Vagina (tissue), 2 donors: Measurements from ENCODE around the gene NHSL2. TPM values are rescaled to one million over a fixed set of nuclear protein-coding genes. Genes with fewer than 3 reads are reported as not detected.

Source experiments
- DNase-seq, 2 donors: peaks; one replicate each; pipeline ENCODE4 v3.0.0-alpha.2; 2017; ENCODE audit errors: extremely low spot score in 2 of 2
- H3K27ac ChIP-seq: fragments of 200-600 bp; sonication (generic); one replicate; pipeline ENCODE4 v1.5.1; 2019
- H3K27me3 ChIP-seq: fragments of 200-600 bp; sonication (generic); one replicate; pipeline ENCODE4 v1.5.1; 2019
- H3K36me3 ChIP-seq, 2 donors: fragments of 200-600 bp; sonication (generic); one replicate each; pipeline ENCODE4 v1.5.1; 2017 to 2019
- H3K4me1 ChIP-seq: fragments of 200-600 bp; sonication (generic); one replicate; pipeline ENCODE4 v1.5.1; 2019
- H3K4me3 ChIP-seq, 2 donors: fragments of 200-600 bp; sonication (generic); 1 replicate in 1 of 2; 2 replicates in 1 of 2; pipeline ENCODE4 v1.5.1; 2016 to 2019
- H3K9me3 ChIP-seq: fragments of 200-600 bp; sonication (generic); one replicate; pipeline ENCODE4 v1.5.1; 2019
- POLR2A ChIP-seq, 2 donors: fragments of 450-650 bp; IDR thresholded peaks; one replicate each; pipeline ENCODE4 v1.6.1; 2017; ENCODE audit warnings: antibody characterized with exemption in 2 of 2, mild to moderate bottlenecking in 2 of 2, moderate library complexity in 2 of 2
- POLR2AphosphoS5 ChIP-seq, 2 donors: sonication (generic); formaldehyde crosslinking; IDR thresholded peaks; one replicate each; pipeline ENCODE4 v1.9.0; 2017; ENCODE audit warnings: antibody characterized with exemption in 2 of 2, mild to moderate bottlenecking in 2 of 2, low read depth in 1 of 2; ENCODE audit not compliant: insufficient read depth in 1 of 2
- intact Hi-C: fragments of 100-400 bp; cut with DNase I; formaldehyde crosslinking; loops from one replicate; pipeline ENCODE4 v1.15.1; 2023
- total RNA-seq: library from RNA; depleted of rRNA; stranded (reverse); fragments of >200 nt; gene quantifications from one replicate; pipeline ENCODE4 v1.2.3, GENCODE V29; 2016
- TF ChIP-seq, protein P1 (sequence below), 3 experiments: fragments of 450-650 bp in 2 of 3; fragments of 200-600 bp in 1 of 3; sonication (generic) in 1 of 3; IDR thresholded peaks; one replicate each; pipeline ENCODE4 v1.5.1; 2017 to 2019; ENCODE audit warnings: antibody characterized with exemption in 3 of 3, mild to moderate bottlenecking in 2 of 3, moderate library complexity in 2 of 3

NHSL2 gene
- total RNA-seq, 1 donor from 2014 or later = 12.3 TPM

DNA sequence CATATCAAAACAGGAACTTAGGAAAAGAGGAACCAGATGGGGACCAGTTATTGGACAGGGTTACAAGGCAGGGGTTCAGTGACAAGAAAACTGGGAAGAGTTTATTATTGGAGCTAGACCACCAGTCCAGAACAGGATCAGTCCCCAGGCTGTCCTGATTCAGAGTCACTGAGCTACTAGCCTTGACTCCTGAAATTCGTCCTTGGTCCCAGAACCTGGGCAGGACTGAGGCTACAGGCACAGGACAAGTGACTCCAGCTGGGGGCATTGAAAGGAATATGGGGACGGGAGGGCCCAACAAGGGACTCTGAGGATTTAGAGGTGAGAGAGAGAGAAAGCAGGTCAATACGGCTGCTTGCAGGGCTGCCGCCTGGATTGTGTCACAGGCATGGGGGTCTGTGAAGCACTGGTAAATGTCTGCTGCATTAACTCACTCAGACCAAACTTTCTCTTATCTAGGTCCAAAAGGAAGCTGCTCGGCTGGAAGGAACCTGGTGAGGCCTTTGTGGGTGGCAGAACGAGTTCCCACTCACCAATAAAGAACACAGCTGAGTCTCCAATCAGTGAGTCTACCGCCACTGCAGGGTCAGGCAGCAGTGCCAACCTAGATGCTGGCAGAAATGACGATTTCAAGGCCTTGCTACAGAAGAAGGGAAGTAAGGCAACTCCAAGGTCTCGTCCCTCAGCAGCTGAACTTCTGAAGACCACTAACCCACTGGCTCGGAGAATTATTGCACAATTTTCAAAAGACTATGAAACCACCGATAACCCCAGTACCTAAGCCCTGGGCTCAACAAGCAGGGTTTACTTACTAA, 232.4 kb downstream of the NHSL2 start:
- TF ChIP-seq, protein P1, sequence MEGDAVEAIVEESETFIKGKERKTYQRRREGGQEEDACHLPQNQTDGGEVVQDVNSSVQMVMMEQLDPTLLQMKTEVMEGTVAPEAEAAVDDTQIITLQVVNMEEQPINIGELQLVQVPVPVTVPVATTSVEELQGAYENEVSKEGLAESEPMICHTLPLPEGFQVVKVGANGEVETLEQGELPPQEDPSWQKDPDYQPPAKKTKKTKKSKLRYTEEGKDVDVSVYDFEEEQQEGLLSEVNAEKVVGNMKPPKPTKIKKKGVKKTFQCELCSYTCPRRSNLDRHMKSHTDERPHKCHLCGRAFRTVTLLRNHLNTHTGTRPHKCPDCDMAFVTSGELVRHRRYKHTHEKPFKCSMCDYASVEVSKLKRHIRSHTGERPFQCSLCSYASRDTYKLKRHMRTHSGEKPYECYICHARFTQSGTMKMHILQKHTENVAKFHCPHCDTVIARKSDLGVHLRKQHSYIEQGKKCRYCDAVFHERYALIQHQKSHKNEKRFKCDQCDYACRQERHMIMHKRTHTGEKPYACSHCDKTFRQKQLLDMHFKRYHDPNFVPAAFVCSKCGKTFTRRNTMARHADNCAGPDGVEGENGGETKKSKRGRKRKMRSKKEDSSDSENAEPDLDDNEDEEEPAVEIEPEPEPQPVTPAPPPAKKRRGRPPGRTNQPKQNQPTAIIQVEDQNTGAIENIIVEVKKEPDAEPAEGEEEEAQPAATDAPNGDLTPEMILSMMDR (IDR thresholded peaks at IDR 0.05) = no peak
- TF ChIP-seq POLR2AphosphoS5 (IDR thresholded peaks at IDR 0.05; ENCODE audit: insufficient read depth in 1 of 2, low read depth in 1 of 2) (no peak), POLR2A (IDR thresholded peaks at IDR 0.05) (no peak)
- H3K4me3 ChIP-seq = no peak overlapping the region
- no peaks in the 10 kb centered on the region for H3K36me3 ChIP-seq
- no peaks in the 10 kb centered on the region for H3K4me1 ChIP-seq
- intact Hi-C loops = no loop called here
- H3K27me3 ChIP-seq = no peaks in the 10 kb centered on the region
- DNase-seq = no peak
- H3K27ac ChIP-seq = no peak overlapping the region
- H3K9me3 ChIP-seq = no peaks in the 10 kb centered on the region

DNA sequence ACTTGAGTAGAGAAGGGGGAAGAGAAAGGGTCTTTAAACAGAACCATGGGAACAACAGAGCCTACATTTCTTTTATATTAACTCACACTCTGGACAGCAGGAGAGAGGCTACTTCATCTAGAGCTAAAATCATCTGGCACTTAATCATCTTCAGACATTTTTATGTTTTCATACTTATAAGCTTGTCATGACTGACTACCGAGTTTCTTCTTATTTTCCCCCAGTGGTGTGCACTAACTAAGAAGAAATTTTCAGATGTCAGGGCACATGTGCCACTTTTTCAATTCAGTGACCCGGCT, 232.9 kb downstream of the NHSL2 start:
- Histone ChIP-seq H3K36me3 (no peaks in the 10 kb centered on the region), H3K27ac (no peak overlapping the region), H3K4me3 (no peak overlapping the region), H3K27me3 (no peaks in the 10 kb centered on the region), H3K4me1 (no peaks in the 10 kb centered on the region), H3K9me3 (no peaks in the 10 kb centered on the region)
- TF ChIP-seq, protein P1 (IDR thresholded peaks at IDR 0.05) = no peak
- TF ChIP-seq POLR2AphosphoS5 (IDR thresholded peaks at IDR 0.05; ENCODE audit: insufficient read depth in 1 of 2, low read depth in 1 of 2) = no peak
- DNase-seq = no peak
- intact Hi-C loops = no loop called here

DNA sequence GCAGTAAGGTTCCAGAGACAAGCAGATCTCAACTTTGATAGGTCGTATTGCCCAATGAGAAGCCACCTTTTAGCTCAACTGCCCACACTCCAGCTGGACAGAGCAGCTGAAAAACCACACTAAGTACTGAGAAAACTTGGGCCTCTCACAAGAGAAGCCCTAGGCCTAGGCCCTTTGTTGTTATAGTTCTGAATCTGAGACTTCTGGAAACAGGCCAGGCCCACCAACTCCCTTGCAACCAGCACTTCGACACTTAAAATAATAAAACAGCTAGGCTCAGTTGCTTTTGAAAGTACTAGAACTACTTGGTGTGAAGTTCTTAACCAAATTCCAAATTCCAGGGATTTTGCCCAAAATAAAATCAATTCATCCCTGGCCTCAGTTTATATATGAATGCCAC, 234.5 kb downstream of the NHSL2 start:
- DNase-seq = no peak
- no peaks in the 10 kb centered on the region for H3K4me1 ChIP-seq
- H3K27me3 ChIP-seq = no peaks in the 10 kb centered on the region
- intact Hi-C loops = no loop called here
- H3K9me3 ChIP-seq = no peaks in the 10 kb centered on the region
- H3K27ac ChIP-seq = no peak overlapping the region
- no peak for TF ChIP-seq POLR2A (IDR thresholded peaks at IDR 0.05)
- TF ChIP-seq POLR2AphosphoS5 (IDR thresholded peaks at IDR 0.05; ENCODE audit: insufficient read depth in 1 of 2, low read depth in 1 of 2) = no peak
- TF ChIP-seq, protein P1 (IDR thresholded peaks at IDR 0.05) = no peak
- H3K36me3 ChIP-seq = no peaks in the 10 kb centered on the region
- H3K4me3 ChIP-seq = no peak overlapping the region

DNA sequence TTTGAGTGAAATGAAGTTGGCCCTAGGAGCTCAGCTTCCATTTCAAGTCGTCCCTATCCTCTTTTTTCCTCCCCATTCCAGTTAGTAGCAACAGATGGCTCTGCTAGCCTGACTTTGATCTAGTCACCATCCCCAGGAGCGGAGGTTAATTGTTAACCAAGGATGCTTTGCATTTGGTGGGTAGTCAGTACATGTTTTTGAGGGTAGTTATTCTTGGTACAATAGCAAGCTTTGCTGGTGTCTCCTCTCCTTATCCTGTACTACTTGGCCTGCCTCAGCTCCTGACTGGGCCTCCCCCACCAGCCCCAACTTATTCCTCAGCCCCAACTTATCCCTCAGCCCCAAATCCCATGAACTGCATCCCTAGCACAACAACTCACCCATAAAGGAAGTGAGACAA, 235.9 kb downstream of the NHSL2 start:
- TF ChIP-seq POLR2A (IDR thresholded peaks at IDR 0.05) (no peak), POLR2AphosphoS5 (IDR thresholded peaks at IDR 0.05; ENCODE audit: insufficient read depth in 1 of 2, low read depth in 1 of 2) (no peak)
- no peak for DNase-seq
- H3K36me3 ChIP-seq = no peaks in the 10 kb centered on the region
- no peak overlapping the region for H3K4me3 ChIP-seq
- intact Hi-C loops = no loop called here
- no peaks in the 10 kb centered on the region for H3K4me1 ChIP-seq
- H3K27me3 ChIP-seq = no peaks in the 10 kb centered on the region
- H3K9me3 ChIP-seq = no peaks in the 10 kb centered on the region
- H3K27ac ChIP-seq = no peak overlapping the region

DNA sequence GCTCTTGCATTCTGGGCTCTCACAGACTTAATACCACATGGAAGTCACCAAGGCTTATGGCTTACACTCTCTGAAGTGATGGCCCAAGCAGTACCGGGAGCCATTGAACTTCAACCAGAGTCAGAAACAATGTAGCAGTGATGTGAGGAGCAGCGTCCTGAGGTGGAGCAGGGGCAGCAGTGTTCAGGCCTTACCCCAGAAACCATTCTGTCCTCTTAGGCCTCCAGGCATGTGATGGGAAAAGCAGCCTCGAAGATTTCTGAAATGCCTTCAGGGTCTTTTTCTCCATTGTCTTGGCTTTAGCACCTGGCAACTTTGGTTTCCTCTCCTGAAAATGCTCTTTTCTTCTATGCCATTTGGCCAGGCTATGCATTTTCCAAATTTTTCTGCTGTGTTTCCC, 248.1 kb downstream of the NHSL2 start:
- Histone ChIP-seq H3K36me3 (no peaks in the 10 kb centered on the region), H3K27me3 (no peaks in the 10 kb centered on the region), H3K4me3 (no peak overlapping the region), H3K4me1 (no peaks in the 10 kb centered on the region), H3K27ac (no peak overlapping the region), H3K9me3 (no peaks in the 10 kb centered on the region)
- intact Hi-C loops = no loop called here
- DNase-seq = no peak
- TF ChIP-seq POLR2A (IDR thresholded peaks at IDR 0.05) = no peak
- no peak for TF ChIP-seq POLR2AphosphoS5 (IDR thresholded peaks at IDR 0.05; ENCODE audit: insufficient read depth in 1 of 2, low read depth in 1 of 2)
- TF ChIP-seq, protein P1 (IDR thresholded peaks at IDR 0.05) = no peak
